A549 (cell line): ENCODE measurements around the gene TBC1D22A. TPM values are rescaled to one million over a fixed set of nuclear protein-coding genes. Genes with fewer than 3 reads are reported as not detected.

ENCODE experiments used
- ATAC-seq, 2 experiments: fragments of 200-7000 bp in 1 of 2; fragments of >200 bp in 1 of 2; cut with Nextera tagmentation in 1 of 2; cut with Tn5 transposase in 1 of 2; 3 replicates each; pipeline versions ENCODE4 v1.8.0 to v1.9.1; 2018 to 2020; ENCODE audit warnings: mild to moderate bottlenecking in 1 of 2, moderate library complexity in 1 of 2
- CTCF ChIA-PET: fragments of 300-600 bp; sonication (Branson Sonifier 250); formaldehyde crosslinking; extraction: SDS; loops from one replicate; lab custom pipeline; 2021; ENCODE audit warnings: antibody characterized with exemption, inconsistent platforms; lab: Yijun Ruan, JAX
- POLR2A ChIA-PET: fragments of 350-600 bp; formaldehyde crosslinking; extraction: SDS; loops from one replicate; lab custom pipeline; 2021; ENCODE audit warnings: antibody characterized with exemption, inconsistent platforms; lab: Yijun Ruan, JAX
- DNase-seq, 2 experiments: peaks; one replicate each; pipeline versions ENCODE4 v3.0.0 to v3.0.0-alpha.2; 2011 to 2016; ENCODE audit warnings: low read depth in 1 of 2, low spot score in 1 of 2
- FAIRE-seq: peaks from 2 replicates; lab custom pipeline; 2011; peaks lifted over from hg19 to GRCh38; lab: Jason Lieb, UNC
- H3K27ac ChIP-seq, 2 experiments: fragments of >200 bp; sonication (Bioruptor Twin); formaldehyde crosslinking; 3 replicates each; pipeline ENCODE4 v1.5.1; 2016 to 2017
- H3K4me1 ChIP-seq: fragments of >200 bp; sonication (Bioruptor Twin); formaldehyde crosslinking; 3 replicates; pipeline ENCODE4 v1.6.1; 2016
- H3K4me2 ChIP-seq: fragments of >200 bp; sonication (Bioruptor Twin); formaldehyde crosslinking; 3 replicates; pipeline ENCODE4 v1.6.1; 2016
- H3K4me3 ChIP-seq: fragments of >200 bp; sonication (Bioruptor Twin); formaldehyde crosslinking; 3 replicates; pipeline ENCODE4 v1.5.1; 2016
- H3K9me3 ChIP-seq: fragments of >200 bp; sonication (Bioruptor Twin); formaldehyde crosslinking; 3 replicates; pipeline ENCODE4 v1.6.1; 2016
- ATOH8 ChIP-seq: fragments of 250-450 bp; sonication (Bioruptor Pico); IDR thresholded peaks from 2 replicates; pipeline ENCODE4 v1.5.0; 2020; ENCODE audit warnings: low read depth, mild to moderate bottlenecking, moderate library complexity
- BCL3 ChIP-seq: fragments of >200 bp; sonication (Bioruptor Twin); formaldehyde crosslinking; IDR thresholded peaks from 3 replicates; pipeline ENCODE4 v1.6.1; 2016
- CBX2 ChIP-seq: fragments of 200-600 bp; sonication (generic); IDR thresholded peaks from 2 replicates; pipeline ENCODE4 v1.6.1; 2016; ENCODE audit warnings: low read depth, mild to moderate bottlenecking, borderline replicate concordance
- CHD4 ChIP-seq: fragments of 200-600 bp; sonication (generic); IDR thresholded peaks from 2 replicates; pipeline ENCODE4 v1.6.1; 2016; ENCODE audit warnings: antibody characterized with exemption, mild to moderate bottlenecking, borderline replicate concordance
- E2F6 ChIP-seq: IDR thresholded peaks from 2 replicates; pipeline ENCODE4 v1.6.1; 2012; ENCODE audit warnings: low read depth, borderline replicate concordance
- EHMT2 ChIP-seq: fragments of 200-600 bp; sonication (generic); IDR thresholded peaks from 2 replicates; pipeline ENCODE4 v1.6.1; 2016; ENCODE audit warnings: antibody characterized with exemption, low read depth, mild to moderate bottlenecking, moderate library complexity
- ESRRA ChIP-seq: fragments of 150-350 bp; IDR thresholded peaks from 2 replicates; pipeline ENCODE4 v1.6.1; 2014; ENCODE audit warnings: mild to moderate bottlenecking, low read length, borderline replicate concordance
- FOXS1 ChIP-seq: fragments of 250-450 bp; sonication (Bioruptor Pico); IDR thresholded peaks from 2 replicates; pipeline ENCODE4 v1.5.0; 2020; ENCODE audit warnings: mild to moderate bottlenecking, moderate library complexity
- GATA3 ChIP-seq: IDR thresholded peaks from 2 replicates; pipeline ENCODE4 v1.6.1; 2012; ENCODE audit warnings: borderline replicate concordance
- HMGXB4 ChIP-seq: fragments of 250-450 bp; sonication (Bioruptor Pico); IDR thresholded peaks from 2 replicates; pipeline ENCODE4 v1.5.0; 2021; ENCODE audit warnings: mild to moderate bottlenecking, moderate library complexity, borderline replicate concordance
- HOXA7 ChIP-seq: fragments of 250-450 bp; sonication (Bioruptor Pico); IDR thresholded peaks from 2 replicates; pipeline ENCODE4 v1.5.0; 2020; ENCODE audit warnings: mild to moderate bottlenecking, moderate library complexity
- HOXB13 ChIP-seq: fragments of 250-450 bp; sonication (Bioruptor Pico); IDR thresholded peaks from 2 replicates; pipeline ENCODE4 v1.5.0; 2020; ENCODE audit warnings: low read depth, mild to moderate bottlenecking, moderate library complexity
- JUN ChIP-seq, 2 experiments: fragments of >200 bp; sonication (Bioruptor Twin); formaldehyde crosslinking; IDR thresholded peaks; 2 replicates in 1 of 2; 3 replicates in 1 of 2; pipeline ENCODE4 v1.6.1; 2016 to 2017
- MAFK ChIP-seq: fragments of 450-650 bp; IDR thresholded peaks from 2 replicates; pipeline ENCODE4 v1.6.1; 2014; ENCODE audit not compliant: partially characterized antibody
- MAX ChIP-seq: IDR thresholded peaks from 2 replicates; pipeline ENCODE4 v1.6.1; 2012
- MAZ ChIP-seq: fragments of 150-350 bp; IDR thresholded peaks from 2 replicates; pipeline ENCODE4 v1.6.1; 2014; ENCODE audit warnings: antibody characterized with exemption, low read depth, low read length, borderline replicate concordance
- NFE2L2 ChIP-seq: fragments of 150-350 bp; conservative IDR thresholded peaks from 2 replicates; pipeline ENCODE4 v1.6.1; 2014; ENCODE audit warnings: low read length
- PHF8 ChIP-seq: fragments of 200-600 bp; sonication (generic); IDR thresholded peaks from 2 replicates; pipeline ENCODE4 v1.6.1; 2016; ENCODE audit warnings: low read depth, mild to moderate bottlenecking, antibody characterized with exemption, moderate library complexity, borderline replicate concordance
- RARB ChIP-seq: fragments of 250-450 bp; sonication (Bioruptor Pico); IDR thresholded peaks from 2 replicates; pipeline ENCODE4 v1.8.0; 2021; ENCODE audit warnings: mild to moderate bottlenecking, moderate library complexity
- RFX5 ChIP-seq: fragments of 450-650 bp; IDR thresholded peaks from 2 replicates; pipeline ENCODE4 v1.7.1; 2014; ENCODE audit warnings: antibody characterized with exemption, mild to moderate bottlenecking, moderate library complexity
- SMC3 ChIP-seq: fragments of >200 bp; sonication (Bioruptor Twin); formaldehyde crosslinking; IDR thresholded peaks from 3 replicates; pipeline ENCODE4 v1.6.1; 2018; ENCODE audit warnings: inconsistent platforms
- TFCP2L1 ChIP-seq: fragments of 250-450 bp; sonication (Bioruptor Pico); IDR thresholded peaks from 2 replicates; pipeline ENCODE4 v1.5.0; 2021; ENCODE audit warnings: mild to moderate bottlenecking
- TP53 ChIP-seq: fragments of 250-450 bp; sonication (Bioruptor Pico); IDR thresholded peaks from 2 replicates; pipeline ENCODE4 v1.5.0; 2021; ENCODE audit warnings: mild to moderate bottlenecking, moderate library complexity
- ZFP36 ChIP-seq: fragments of 450-650 bp; IDR thresholded peaks from 2 replicates; pipeline ENCODE4 v1.6.1; 2014; ENCODE audit warnings: borderline replicate concordance; ENCODE audit not compliant: partially characterized antibody
- ZNF302 ChIP-seq: fragments of 250-450 bp; sonication (Bioruptor Pico); IDR thresholded peaks from 2 replicates; pipeline ENCODE4 v1.9.0; 2021; ENCODE audit warnings: inconsistent platforms, mild to moderate bottlenecking, moderate library complexity
- ZSCAN20 ChIP-seq: fragments of 250-450 bp; sonication (Bioruptor Pico); IDR thresholded peaks from 2 replicates; pipeline ENCODE4 v1.8.0; 2022; ENCODE audit warnings: mild to moderate bottlenecking, moderate library complexity
- WGBS: methylation state at CpG from one replicate; pipeline ENCODE4 v1.1.6; 2017; ENCODE audit errors: missing lambda C conversion rate; 5-methylcytosine and 5-hydroxymethylcytosine counted together
- polyA plus RNA-seq, 4 experiments: library from polyadenylated mRNA; depleted of rRNA in 3 of 4; stranded (reverse); fragments of >200 nt; fragmentation: RNase III in 1 of 4; extraction: RNeasy Plus Mini Kit Qiagen cat#74134 plus additional on column Dnase treatment in 1 of 4; gene quantifications; 2 replicates in 3 of 4; 3 replicates in 1 of 4; pipeline ENCODE4 v1.2.3, GENCODE V29; 2011 to 2017

Gene TBC1D22A
- polyA plus RNA-seq, 2 of the 4 experiments (the other 2 are of a cell fraction), result 8.9 to 10.8 TPM

GRCh38 chr22:47205081-47205491, 442.6 kb downstream of the TBC1D22A start (continued):
- no peak for TF ChIP-seq CBX2
- no peak for TF ChIP-seq FOXS1 (CRISPR knock-in tag)
- TF ChIP-seq RARB (CRISPR knock-in tag), result no peak
- TF ChIP-seq ZNF302 (CRISPR knock-in tag), result no peak
- TF ChIP-seq TP53 (CRISPR knock-in tag), result no peak

- H3K4me3 ChIP-seq, result no peak overlapping the region
- POLR2A ChIA-PET, result no interaction called here
- TF ChIP-seq BCL3 (no peak), CHD4 (no peak), HOXA7 (CRISPR knock-in tag) (no peak), JUN (IDR thresholded peaks at IDR 0.05) (no peak)
- ATAC-seq (no peak), DNase-seq (no peak), FAIRE-seq (no peak)
- H3K27ac ChIP-seq, result no peak overlapping the region
- 47% methylated on average over 7 of the region's 10 CpGs for WGBS
- H3K9me3 ChIP-seq, result no peaks in the 10 kb centered on the region
- CTCF ChIA-PET, result no interaction called here
- H3K4me1 ChIP-seq, result no peaks in the 10 kb centered on the region
- H3K4me2 ChIP-seq, result no peak overlapping the region
These were observed 443.1 kb downstream of the TBC1D22A start for GRCh38 chr22:47205554-47205953.

GRCh38 chr22:47206164-47206563, 443.7 kb downstream of the TBC1D22A start:
- H3K9me3 ChIP-seq, result no peaks in the 10 kb centered on the region
- ChIA-PET POLR2A (no interaction called here), CTCF (no interaction called here)
- H3K27ac ChIP-seq, result no peak overlapping the region
- DNase-seq (no peak), ATAC-seq (no peak), FAIRE-seq (no peak)
- H3K4me1 ChIP-seq, result no peaks in the 10 kb centered on the region
- no peak overlapping the region for H3K4me2 ChIP-seq
- TF ChIP-seq NFE2L2 (no peak), E2F6 (no peak), GATA3 (no peak), EHMT2 (no peak), ZSCAN20 (no peak), RFX5 (no peak), MAFK (no peak), ATOH8 (no peak), SMC3 (no peak), JUN (IDR thresholded peaks at IDR 0.05) (no peak), TFCP2L1 (CRISPR knock-in tag) (no peak), ZFP36 (no peak), HOXB13 (CRISPR knock-in tag) (no peak), HMGXB4 (CRISPR knock-in tag) (no peak), MAX (no peak), ESRRA (no peak), PHF8 (no peak), FOXS1 (CRISPR knock-in tag) (no peak), MAZ (no peak)
- H3K4me3 ChIP-seq, result no peak overlapping the region
- WGBS, result 68% methylated on average over 3 of the region's 3 CpGs
